ENCODE measurements around the gene RNF44. TPM values are rescaled to one million over a fixed set of nuclear protein-coding genes. Genes with fewer than 3 reads are reported as not detected.
A peak's percentile ranks its signal among the peaks of the same experiment; 100 is the strongest.

RNF44 gene
- total RNA-seq, 2 experiments from 2014 or later, result 61.2 to 164 TPM

DNA sequence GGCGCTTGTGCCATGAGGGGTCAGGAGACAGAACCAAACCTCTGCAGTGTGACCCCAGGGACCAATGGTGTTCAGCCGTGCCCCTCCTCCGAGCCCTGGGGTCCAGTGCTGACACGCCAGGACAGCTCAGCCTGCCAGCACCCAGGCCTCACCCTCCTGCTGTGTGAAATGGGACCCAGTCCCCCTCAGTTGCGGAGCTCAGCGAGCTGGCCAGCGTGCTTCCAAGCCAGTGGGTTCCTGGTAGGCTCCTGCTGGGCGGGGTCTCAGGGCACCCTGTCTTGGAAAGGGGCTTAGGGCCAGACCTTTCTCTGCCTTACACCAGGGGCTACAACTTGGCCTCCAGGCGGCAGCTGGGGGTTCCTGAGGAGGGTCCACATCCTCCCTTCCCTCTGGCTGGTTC is 4.4 kb downstream of the RNF44 start:
- intact Hi-C loops (cut with micrococcal nuclease; ENCODE audit: unreplicated experiment), result loop anchor here (10.0 kb wide), 1 partner anchor 472 kb away; the partner anchor contains the start of gene UIMC1
- Histone ChIP-seq H4K20me1 (ENCODE audit: insufficient read depth, low read length) (0 out of 2 replicates have a peak, but pooled peaks cover 7% of the 10 kb centered on the region), H3K9me2 (ENCODE audit: insufficient read depth, low read length) (no peaks in the 10 kb centered on the region), H3K4me3 (ENCODE audit: low read depth, low read length, poor library complexity, severe bottlenecking) (peak overlapping the region; percentile 79), H3K27ac (ENCODE audit: low read depth, low read length, poor library complexity, severe bottlenecking) (peak overlapping the region; percentile 99), H3K79me2 (ENCODE audit: insufficient read depth, low read depth, low read length) (peaks cover 50% of the 10 kb centered on the region), H2AFZ (ENCODE audit: low read length) (no peak overlapping the region), H3K36me3 (ENCODE audit: insufficient read depth, low read length) (peaks cover 73% of the 10 kb centered on the region), H3K4me2 (ENCODE audit: low read length) (peak overlapping the region; percentile 95), H3K4me1 (ENCODE audit: insufficient read depth, low read length, poor library complexity, severe bottlenecking) (peaks cover 73% of the 10 kb centered on the region), H3K9me3 (ENCODE audit: low read length) (no peaks in the 10 kb centered on the region)
- TF ChIP-seq EZH2phosphoT487 (IDR thresholded peaks at IDR 0.05; ENCODE audit: borderline replicate concordance, low read depth, low read length), result no peak
- TF ChIP-seq, protein P1, sequence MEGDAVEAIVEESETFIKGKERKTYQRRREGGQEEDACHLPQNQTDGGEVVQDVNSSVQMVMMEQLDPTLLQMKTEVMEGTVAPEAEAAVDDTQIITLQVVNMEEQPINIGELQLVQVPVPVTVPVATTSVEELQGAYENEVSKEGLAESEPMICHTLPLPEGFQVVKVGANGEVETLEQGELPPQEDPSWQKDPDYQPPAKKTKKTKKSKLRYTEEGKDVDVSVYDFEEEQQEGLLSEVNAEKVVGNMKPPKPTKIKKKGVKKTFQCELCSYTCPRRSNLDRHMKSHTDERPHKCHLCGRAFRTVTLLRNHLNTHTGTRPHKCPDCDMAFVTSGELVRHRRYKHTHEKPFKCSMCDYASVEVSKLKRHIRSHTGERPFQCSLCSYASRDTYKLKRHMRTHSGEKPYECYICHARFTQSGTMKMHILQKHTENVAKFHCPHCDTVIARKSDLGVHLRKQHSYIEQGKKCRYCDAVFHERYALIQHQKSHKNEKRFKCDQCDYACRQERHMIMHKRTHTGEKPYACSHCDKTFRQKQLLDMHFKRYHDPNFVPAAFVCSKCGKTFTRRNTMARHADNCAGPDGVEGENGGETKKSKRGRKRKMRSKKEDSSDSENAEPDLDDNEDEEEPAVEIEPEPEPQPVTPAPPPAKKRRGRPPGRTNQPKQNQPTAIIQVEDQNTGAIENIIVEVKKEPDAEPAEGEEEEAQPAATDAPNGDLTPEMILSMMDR (conservative IDR thresholded peaks at IDR 0.05; ENCODE audit: low read length), result no peak
- CTCF ChIA-PET (ENCODE audit: unreplicated experiment), result no interaction called here
- DNase-seq (ENCODE audit: low spot score), result no peak
- no TSS peak for BruUV-seq (replicated peaks)
- POLR2A ChIA-PET, result interaction anchor here (0.6 kb wide), 2 partner anchors 21 to 22 kb away, joined by 3 to 4 read pairs; no protein-coding TSS in a partner anchor

DNA sequence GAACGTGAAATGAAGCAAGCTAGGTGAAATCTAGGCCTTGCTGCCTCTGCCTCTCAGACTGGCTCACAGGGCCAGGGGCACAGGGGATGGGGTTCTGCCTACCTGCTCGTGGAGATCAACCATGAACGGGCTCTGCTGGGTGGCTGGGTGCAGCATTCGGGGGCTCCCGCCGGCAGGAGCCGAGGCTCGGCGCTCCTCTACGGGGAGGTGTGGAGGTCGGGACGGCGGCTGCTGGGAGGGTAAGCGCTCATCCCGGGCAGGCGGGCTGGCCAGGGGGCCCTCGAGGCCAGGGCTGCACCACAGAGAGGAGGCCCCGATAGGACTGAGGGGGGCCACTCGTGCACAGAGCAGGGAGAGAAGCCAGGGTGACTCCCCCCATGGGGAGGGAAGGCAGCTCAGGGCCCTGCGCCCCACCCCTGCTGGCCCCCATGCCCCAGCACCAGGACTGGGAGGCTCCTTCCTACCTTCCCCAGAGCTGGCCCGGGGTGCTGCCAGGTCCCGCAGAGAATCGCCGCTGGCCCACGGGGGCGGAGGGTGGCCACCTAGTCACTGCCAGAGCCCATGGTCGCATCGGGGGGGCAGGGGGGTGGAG is 5.2 kb downstream of the RNF44 start:
- H3K4me2 ChIP-seq (ENCODE audit: low read length), result peak overlapping the region; percentile 95

More for the DNA sequence above, 5.2 kb downstream of the RNF44 start:
- Histone ChIP-seq H3K36me3 (ENCODE audit: insufficient read depth, low read length) (peaks cover 81% of the 10 kb centered on the region), H3K4me3 (ENCODE audit: low read depth, low read length, poor library complexity, severe bottlenecking) (peak overlapping the region; percentile 64), H3K9me2 (ENCODE audit: insufficient read depth, low read length) (no peaks in the 10 kb centered on the region), H3K4me1 (ENCODE audit: insufficient read depth, low read length, poor library complexity, severe bottlenecking) (peaks cover 81% of the 10 kb centered on the region), H3K27ac (ENCODE audit: low read depth, low read length, poor library complexity, severe bottlenecking) (peak overlapping the region; percentile 99), H4K20me1 (ENCODE audit: insufficient read depth, low read length) (0 out of 2 replicates have a peak, but pooled peaks cover 7% of the 10 kb centered on the region), H2AFZ (ENCODE audit: low read length) (no peak overlapping the region), H3K9me3 (ENCODE audit: low read length) (no peaks in the 10 kb centered on the region), H3K79me2 (ENCODE audit: insufficient read depth, low read depth, low read length) (peaks cover 52% of the 10 kb centered on the region)
- BruUV-seq (replicated peaks), result no TSS peak
- DNase-seq (ENCODE audit: low spot score), result no peak
- ChIA-PET POLR2A (interaction anchor here (0.6 to 2.4 kb wide), 2 partner anchors 8 to 20 kb away, joined by 3 to 10 read pairs; no protein-coding TSS in a partner anchor), CTCF (ENCODE audit: unreplicated experiment) (interaction anchor here (1.0 to 1.6 kb wide), 2 partner anchors 12 to 14 kb away, joined by 3 to 4 read pairs; no protein-coding TSS in a partner anchor)
- intact Hi-C loops (cut with micrococcal nuclease; ENCODE audit: unreplicated experiment), result loop anchor here (10.0 kb wide), 1 partner anchor 473 kb away; the partner anchor contains the start of gene UIMC1
- TF ChIP-seq EZH2phosphoT487 (IDR thresholded peaks at IDR 0.05; ENCODE audit: borderline replicate concordance, low read depth, low read length), result no peak
- TF ChIP-seq, protein P1 (conservative IDR thresholded peaks at IDR 0.05; ENCODE audit: low read length), result no peak
